Stimulated activated CD4-positive, alpha-beta T cell treated with anti-CD3 and anti-CD28 coated beads, Interleukin-12 subunit alpha, Interleukin-12 subunit beta, amount 100 ng/mL, for 4 hours (primary cell): Measurements from ENCODE around the gene GNAT1.
"Not testable (repeated sequence)": the region's sequence is repeated elsewhere in the genome, so short reads cannot be mapped to it uniquely, and the experiment has no call there.

ENCODE experiments used
- DNase-seq: peaks from one replicate; pipeline ENCODE4 v3.0.0-alpha.2; 2020

The GNAT1 gene

DNA sequence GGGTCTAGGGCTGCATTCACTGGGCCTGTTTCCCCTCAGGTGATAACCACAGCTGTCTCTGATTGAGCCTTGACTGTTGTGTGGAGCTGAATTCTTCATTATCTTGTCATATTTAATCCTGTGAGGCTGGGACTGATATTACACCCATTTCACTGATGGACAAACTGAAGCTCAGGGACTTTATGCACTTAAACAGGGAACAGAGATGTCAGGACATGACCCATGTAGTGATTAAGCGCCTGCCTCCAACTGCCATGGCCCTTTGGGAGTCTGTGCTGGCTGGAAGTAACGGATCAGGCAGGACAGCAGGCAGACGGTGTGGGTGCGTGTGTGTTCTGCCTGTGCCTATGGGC lies 52.1 kb downstream of the GNAT1 start:
- DNase-seq: no peak

GRCh38 chr3:50244813-50245212 lies 53.4 kb downstream of the GNAT1 start:
- DNase-seq: not testable (repeated sequence)

- no peak for DNase-seq
These were observed 53.9 kb downstream of the GNAT1 start for GRCh38 chr3:50245251-50245745.

- DNase-seq: peak; percentile 98
These were observed 54.6 kb downstream of the GNAT1 start for GRCh38 chr3:50245831-50246516.

GRCh38 chr3:50246517-50246954 lies 55.1 kb downstream of the GNAT1 start:
- peak; percentile 74 for DNase-seq
